IgD-negative memory B cell (primary cell): ENCODE results near the gene CRKL. TPM values are rescaled to one million over a fixed set of nuclear protein-coding genes. Genes with fewer than 3 reads are reported as not detected.
"Not testable (repeated sequence)": the region's sequence is repeated elsewhere in the genome, so short reads cannot be mapped to it uniquely, and the experiment has no call there.

Experiments
- H3K27ac Mint-ChIP-seq, 3 donors: one replicate each; pipeline ENCODE4 v1.8.0; 2020 to 2022; ENCODE audit warnings: mild to moderate bottlenecking in 3 of 3, mixed read lengths in 3 of 3, moderate library complexity in 1 of 3
- H3K27me3 Mint-ChIP-seq: one replicate; pipeline ENCODE4 v1.8.0; 2021; ENCODE audit warnings: mixed read lengths
- H3K36me3 Mint-ChIP-seq: one replicate; pipeline ENCODE4 v1.8.0; 2020; ENCODE audit warnings: mild to moderate bottlenecking, mixed read lengths
- H3K4me1 Mint-ChIP-seq, 3 donors: one replicate each; pipeline ENCODE4 v1.8.0; 2020 to 2022; ENCODE audit warnings: mixed read lengths in 3 of 3, mild to moderate bottlenecking in 1 of 3
- H3K4me3 Mint-ChIP-seq, 4 donors: one replicate each; pipeline ENCODE4 v1.8.0; 2020 to 2022; ENCODE audit warnings: mild to moderate bottlenecking in 4 of 4, mixed read lengths in 4 of 4, moderate library complexity in 3 of 4
- H3K9me3 Mint-ChIP-seq, 3 donors: one replicate each; pipeline ENCODE4 v1.8.0; 2020 to 2021; ENCODE audit warnings: mixed read lengths in 3 of 3, mild to moderate bottlenecking in 1 of 3
- polyA plus RNA-seq: library from polyadenylated mRNA; unstranded; fragments of 300-500 nt; fragmentation: Illumina TruSeq; gene quantifications from one replicate; pipeline ENCODE4 v1.2.3, GENCODE V29; 2021

CRKL gene
- polyA plus RNA-seq, 1 donor from 2014 or later = 47.2 TPM

DNA sequence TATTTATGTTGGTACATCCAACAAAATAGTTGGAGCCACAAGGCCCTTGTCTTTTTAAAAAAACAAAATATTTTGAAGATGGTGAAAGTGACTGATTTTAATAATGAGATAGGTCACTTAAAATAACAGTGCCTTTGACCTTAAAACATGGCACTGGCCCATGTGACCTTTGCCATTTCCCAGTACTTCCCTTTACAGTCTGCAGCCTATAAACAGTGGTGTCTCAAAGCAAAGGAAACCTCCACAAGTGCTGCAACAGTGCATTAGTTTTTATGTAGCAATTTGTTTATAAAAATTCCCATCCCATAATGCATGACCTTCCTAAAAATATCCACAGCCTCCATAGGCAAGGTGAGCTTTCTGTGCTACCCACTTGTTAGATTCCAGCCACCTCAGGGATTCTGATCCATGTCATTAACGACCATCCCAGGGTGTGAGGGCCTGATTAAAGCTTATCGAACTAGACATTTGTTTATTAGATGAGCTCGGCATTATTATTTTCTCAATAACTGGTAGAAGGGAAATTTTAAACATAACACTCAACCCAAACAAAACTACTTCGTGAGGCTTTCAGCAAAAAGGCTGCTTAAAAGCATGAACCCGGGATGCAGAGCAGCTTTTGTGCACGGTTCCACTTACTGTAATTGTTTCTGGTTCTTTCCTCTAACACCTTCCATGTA is 28.0 kb upstream of the CRKL start:
- Mint-ChIP-seq H3K4me1 (no peaks in the 10 kb centered on the region), H3K4me3 (no peak overlapping the region), H3K36me3 (peaks cover 8% of the 10 kb centered on the region), H3K9me3 (no peaks in the 10 kb centered on the region), H3K27ac (no peak overlapping the region), H3K27me3 (no peaks in the 10 kb centered on the region)

DNA sequence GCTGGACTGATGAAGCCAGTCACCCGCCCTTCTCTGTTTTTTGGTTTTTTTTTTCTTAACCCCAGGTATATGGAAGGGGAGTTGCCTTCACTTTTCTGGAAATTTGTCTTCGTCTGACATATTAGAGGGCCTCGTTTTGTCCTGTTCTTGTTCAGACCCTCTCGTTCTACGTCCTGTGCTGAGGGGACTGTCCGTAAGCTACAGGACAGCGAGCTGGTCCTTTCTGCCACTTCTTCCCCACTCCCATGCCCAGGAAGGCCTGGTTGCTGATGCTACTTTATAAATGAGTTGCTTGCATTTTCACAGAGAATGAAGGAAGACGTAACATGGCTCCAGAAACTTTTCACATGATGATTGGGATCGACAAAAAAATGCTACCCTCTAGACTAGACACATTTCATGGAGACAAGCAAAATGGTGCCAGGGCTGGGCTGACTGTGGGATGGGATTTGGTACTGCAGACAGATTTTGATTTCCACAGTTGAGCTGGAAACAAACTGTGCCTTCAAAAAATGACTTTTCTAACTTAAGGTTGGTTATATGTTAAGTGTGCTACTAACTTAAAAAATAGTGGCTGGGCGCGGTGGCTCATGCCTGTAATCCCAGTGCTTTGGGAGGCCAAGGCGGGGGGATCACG is 27.2 kb upstream of the CRKL start:
- H3K27ac Mint-ChIP-seq = no peak overlapping the region
- no peaks in the 10 kb centered on the region for H3K4me1 Mint-ChIP-seq
- no peaks in the 10 kb centered on the region for H3K27me3 Mint-ChIP-seq
- no peaks in the 10 kb centered on the region for H3K9me3 Mint-ChIP-seq
- H3K4me3 Mint-ChIP-seq = no peak overlapping the region
- H3K36me3 Mint-ChIP-seq = peaks cover 10% of the 10 kb centered on the region

DNA sequence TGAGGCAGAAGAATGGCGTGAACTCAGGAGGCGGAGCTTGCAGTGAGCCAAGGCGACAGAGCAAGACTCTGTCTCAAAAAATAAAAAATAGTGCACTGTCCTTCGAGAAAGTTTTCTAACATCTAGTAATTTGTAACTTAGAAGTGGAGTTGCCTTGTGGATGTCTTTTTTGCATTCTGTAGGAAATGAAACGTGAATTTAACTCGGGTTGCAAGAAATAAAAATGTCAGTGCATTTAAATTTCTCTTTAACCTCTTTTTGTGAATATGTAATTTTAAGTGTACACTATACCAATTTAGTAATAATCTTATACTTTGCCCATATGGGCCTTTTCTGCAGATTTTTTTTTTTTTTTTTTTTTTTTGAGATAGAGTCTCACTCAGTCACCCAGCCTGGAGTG is 26.2 kb upstream of the CRKL start:
- H3K4me3 Mint-ChIP-seq = no peak overlapping the region
- H3K27ac Mint-ChIP-seq = no peak overlapping the region
- no peaks in the 10 kb centered on the region for H3K9me3 Mint-ChIP-seq
- no peaks in the 10 kb centered on the region for H3K4me1 Mint-ChIP-seq
- H3K36me3 Mint-ChIP-seq = peaks cover 10% of the 10 kb centered on the region
- H3K27me3 Mint-ChIP-seq = no peaks in the 10 kb centered on the region

DNA sequence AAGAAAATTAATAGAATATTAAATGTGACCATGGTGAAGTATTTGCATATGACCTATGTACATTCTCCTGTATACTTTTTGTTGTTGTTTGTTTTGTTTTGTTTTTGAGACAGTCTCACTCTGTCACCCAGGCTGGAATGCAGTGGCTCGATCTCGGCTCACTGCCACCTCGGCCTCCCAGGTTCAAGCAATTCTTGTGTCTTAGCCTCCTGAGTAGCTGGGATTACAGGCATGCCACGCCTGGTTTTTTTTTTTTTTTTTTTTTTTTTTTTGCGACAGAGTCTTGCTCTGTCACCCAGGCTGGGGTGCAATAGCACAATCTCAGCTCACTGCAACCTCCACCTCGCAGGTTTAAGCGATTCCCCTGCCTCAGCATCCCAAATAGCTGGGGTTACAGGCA is 19.5 kb upstream of the CRKL start:
- H3K4me1 Mint-ChIP-seq, H3K27ac Mint-ChIP-seq, H3K4me3 Mint-ChIP-seq, H3K36me3 Mint-ChIP-seq, H3K9me3 Mint-ChIP-seq, H3K27me3 Mint-ChIP-seq: not testable (repeated sequence)

DNA sequence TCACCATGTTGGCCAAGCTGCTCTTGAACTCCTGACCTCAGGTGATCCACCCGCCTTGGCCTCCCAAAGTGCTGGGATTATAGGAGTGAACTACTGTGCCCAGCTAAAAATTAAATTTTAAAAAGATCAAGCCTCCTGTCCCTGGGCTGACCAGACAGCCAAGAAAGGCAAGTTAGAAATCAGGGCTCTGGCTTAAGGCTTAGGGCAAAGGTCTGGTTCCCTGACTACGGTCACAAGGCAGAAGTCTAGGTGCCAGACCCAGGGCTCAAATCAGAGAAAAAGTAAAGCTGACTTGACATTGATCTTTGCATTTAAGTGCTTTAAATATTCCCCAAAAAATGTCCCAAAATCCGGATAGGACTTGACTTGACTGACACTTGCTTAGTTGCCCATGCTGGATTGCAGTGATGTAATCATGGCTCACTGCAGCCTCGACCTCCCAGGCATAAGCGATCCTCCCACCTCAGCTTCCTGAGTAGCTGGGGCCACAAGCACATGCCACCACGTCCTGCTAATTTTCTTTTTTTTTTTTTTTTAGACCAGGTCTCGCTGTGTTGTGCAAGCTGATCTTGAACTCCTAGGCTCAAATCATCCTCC is 17.3 kb upstream of the CRKL start:
- no peaks in the 10 kb centered on the region for H3K9me3 Mint-ChIP-seq
- peaks cover 2% of the 10 kb centered on the region for H3K36me3 Mint-ChIP-seq
- no peak overlapping the region for H3K4me3 Mint-ChIP-seq
- H3K4me1 Mint-ChIP-seq = no peaks in the 10 kb centered on the region
- H3K27ac Mint-ChIP-seq = no peak overlapping the region
- no peaks in the 10 kb centered on the region for H3K27me3 Mint-ChIP-seq

DNA sequence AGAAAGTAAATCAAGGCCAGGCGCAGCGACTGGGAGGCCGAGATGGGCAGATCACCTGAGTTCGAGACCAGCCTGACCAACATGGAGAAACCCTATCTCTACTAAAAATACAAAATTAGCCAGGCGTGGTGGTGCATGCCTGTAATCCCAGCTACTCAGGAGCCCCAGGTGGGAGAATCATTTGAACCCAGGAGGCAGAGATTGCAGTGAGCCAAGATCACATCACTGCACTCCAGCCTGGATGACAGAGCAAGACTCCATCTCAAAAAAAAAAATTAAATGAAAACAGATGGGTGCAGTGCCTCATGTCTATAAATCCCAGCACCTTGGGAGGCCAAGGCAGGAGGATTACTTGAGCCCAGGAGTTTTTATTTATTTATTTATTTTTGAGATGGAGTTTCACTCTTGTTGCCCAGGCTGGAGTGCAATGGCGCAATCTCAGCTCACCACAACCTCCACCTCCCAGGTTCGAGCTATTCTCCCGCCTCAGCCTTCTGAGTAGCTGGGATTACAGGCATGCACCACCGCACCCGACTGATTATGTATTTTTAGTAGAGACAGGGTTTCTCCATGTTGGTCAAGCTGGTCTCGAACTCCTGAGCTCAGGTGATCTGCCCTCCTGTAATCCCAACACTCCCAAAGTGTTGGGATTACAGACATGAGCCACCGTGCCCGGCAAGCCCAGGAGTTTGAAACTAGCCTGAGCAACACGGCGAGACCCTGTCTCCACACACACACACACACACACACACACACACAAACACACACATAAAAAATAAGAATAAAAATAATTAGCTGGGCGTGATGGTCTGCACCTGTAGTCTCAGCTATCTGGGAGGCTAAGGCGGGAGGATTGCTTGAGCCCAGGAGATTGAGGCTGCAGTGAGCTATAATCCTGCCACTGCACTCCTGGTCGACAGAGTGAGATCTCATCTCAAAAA is 15.8 kb upstream of the CRKL start:
- not testable (repeated sequence) for H3K27me3 Mint-ChIP-seq, H3K36me3 Mint-ChIP-seq, H3K4me3 Mint-ChIP-seq, H3K27ac Mint-ChIP-seq, H3K4me1 Mint-ChIP-seq, H3K9me3 Mint-ChIP-seq

DNA sequence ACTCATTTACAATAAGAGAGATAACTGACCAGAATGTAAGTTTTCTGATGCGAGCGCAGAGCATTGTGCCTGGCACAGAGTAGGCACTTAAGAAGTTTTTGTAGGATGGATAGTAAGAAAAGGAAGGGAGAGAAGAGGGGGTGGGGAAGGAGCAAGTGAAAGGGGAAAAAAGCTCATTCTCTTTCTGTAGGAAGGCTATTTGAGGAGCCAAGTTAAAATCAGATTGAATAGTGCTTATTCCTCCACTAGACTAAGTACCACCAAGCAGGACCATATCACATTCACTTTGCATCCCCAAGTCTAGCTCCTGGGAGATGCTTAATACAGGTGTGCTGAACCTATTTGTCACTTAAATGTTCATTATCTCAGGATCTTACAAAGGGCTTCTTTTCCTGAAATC is 14.1 kb upstream of the CRKL start:
- H3K27me3 Mint-ChIP-seq = no peaks in the 10 kb centered on the region
- H3K27ac Mint-ChIP-seq = no peak overlapping the region
- H3K36me3 Mint-ChIP-seq = no peaks in the 10 kb centered on the region
- no peak overlapping the region for H3K4me3 Mint-ChIP-seq
- H3K9me3 Mint-ChIP-seq = no peaks in the 10 kb centered on the region
- H3K4me1 Mint-ChIP-seq = no peaks in the 10 kb centered on the region

DNA sequence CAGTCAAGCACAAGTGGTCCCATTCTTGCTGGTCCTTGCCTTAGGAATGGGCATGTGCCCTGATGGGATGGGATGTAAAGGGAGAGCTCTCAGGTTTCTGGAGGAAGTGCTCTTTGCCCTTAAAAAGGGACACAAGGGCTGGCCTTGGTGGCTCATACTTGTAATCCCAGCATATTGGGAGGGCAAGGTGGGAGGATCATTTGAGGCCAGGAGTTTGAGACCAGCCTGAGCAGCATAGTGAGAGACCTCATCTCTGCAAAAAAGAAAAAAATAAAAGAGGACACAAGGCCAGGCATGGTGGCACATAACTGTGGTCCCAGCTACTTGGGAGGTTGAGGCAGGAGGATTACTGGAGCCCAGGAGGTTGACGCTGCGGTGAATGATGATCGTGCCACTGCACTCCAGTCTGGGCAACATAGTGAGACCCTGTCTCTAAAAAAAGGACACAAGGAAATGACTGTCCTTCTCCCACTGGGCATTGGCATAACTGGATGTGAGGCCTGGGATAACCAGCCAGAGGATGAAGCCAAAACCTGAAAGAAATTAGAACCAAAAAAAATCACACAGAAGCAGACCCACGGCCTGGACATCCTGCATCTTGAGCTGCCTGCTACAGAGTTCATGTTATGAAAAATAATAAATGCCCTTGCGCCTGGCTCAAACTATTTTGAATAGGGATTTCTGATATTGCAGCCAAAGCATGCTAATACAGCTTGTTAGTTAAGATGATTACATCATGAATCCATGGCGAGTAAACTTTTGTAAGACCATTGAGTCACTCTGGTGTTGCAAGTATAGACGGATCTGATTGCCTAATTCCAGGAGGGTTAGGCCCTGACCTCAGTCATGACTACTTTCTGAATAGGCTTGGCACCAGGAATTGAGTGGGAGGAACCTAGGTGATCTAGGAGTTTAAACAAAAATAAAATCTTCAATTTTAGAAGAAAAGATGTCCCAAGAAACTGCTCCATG is 12.9 kb upstream of the CRKL start:
- no peak overlapping the region for H3K4me3 Mint-ChIP-seq
- no peaks in the 10 kb centered on the region for H3K4me1 Mint-ChIP-seq
- H3K27me3 Mint-ChIP-seq = no peaks in the 10 kb centered on the region
- H3K36me3 Mint-ChIP-seq = no peaks in the 10 kb centered on the region
- H3K9me3 Mint-ChIP-seq = no peaks in the 10 kb centered on the region
- no peak overlapping the region for H3K27ac Mint-ChIP-seq

DNA sequence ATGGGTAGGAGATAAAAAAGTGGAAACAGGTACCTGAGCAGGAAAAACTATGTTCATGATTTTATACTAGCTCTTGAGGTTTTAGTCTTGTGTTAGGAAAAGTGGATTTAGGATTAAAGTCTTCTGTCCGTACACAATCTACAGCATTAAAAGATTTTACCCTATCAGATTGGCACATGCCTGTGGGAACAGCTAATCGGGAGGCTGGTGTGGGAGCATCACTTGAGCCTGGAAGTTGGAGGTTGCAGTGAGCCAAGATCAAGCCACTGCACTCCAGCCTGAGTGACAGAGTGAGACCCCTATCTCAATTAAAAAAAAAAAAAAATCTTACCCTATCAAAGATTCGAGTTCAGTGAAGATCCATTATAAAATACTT is 12.2 kb upstream of the CRKL start:
- no peaks in the 10 kb centered on the region for H3K9me3 Mint-ChIP-seq
- no peak overlapping the region for H3K4me3 Mint-ChIP-seq
- no peaks in the 10 kb centered on the region for H3K27me3 Mint-ChIP-seq
- H3K27ac Mint-ChIP-seq = no peak overlapping the region
- no peaks in the 10 kb centered on the region for H3K36me3 Mint-ChIP-seq
- peaks cover 0 to under 1% (median 0%) of the 10 kb centered on the region in 3 donors for H3K4me1 Mint-ChIP-seq

DNA sequence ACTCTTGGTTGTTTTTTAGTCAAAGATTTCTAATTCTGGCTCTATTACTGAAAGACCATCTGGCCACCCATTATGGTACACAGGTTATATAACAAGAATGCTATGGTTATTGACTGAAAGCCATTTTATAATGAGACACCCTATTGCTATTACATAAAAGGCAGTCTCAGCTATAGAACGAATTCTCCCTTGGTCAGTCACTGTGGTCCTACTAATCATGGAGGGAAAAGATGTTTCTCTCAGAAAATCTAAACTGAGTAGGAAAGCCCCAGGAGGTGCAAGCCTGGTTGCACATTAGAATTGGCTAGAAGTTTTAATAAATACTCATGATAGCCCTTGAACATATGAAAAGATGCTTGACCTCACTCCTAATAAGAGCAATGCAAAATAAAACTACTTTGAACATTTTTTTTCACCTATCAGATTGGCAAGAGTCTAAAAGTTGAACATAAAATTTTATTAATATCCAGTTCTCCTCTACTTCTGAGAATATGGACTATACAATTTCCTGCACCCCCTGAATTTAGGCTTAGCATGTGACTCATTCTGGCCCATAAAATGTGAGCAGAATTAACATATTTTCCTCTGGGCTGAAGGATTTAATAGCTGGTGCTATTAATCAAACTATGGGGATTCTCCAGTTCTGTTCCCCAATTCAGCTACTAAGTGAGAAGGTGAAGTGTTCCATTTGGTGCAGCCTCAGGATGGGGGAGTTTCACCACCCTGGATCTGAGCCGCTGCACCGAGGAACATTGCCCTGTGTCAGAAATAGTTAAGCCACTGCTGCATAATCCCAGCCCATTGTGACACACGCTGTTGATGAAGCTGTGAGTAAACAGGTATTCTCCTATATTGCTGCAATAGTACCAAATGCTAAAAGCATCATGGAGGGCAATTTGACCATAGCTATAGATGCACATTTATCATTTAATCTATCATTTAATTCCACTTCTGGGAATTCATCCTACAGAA is 11.5 kb upstream of the CRKL start:
- Mint-ChIP-seq H3K27me3 (no peaks in the 10 kb centered on the region), H3K36me3 (no peaks in the 10 kb centered on the region), H3K27ac (no peak overlapping the region), H3K4me3 (no peak overlapping the region), H3K9me3 (no peaks in the 10 kb centered on the region), H3K4me1 (peaks cover 0 to 1% (median 0%) of the 10 kb centered on the region in 3 donors)

DNA sequence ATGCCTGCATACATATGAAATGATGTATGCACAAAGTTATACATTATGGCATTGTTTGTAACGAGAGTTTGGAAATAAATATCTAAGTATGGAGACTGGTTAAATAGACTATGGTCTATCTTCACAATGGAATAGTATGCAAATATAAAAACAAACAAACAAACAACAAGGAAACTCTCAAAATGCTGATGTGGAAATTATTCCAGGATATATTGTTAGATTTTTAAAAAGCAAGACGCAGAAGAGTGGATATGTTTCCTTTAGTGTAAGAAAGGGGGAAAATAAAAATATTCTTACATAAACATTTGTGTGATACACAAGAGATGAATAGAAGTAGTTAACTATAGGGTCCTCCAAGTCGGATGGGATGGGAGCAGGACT is 10.8 kb upstream of the CRKL start:
- Mint-ChIP-seq H3K27me3 (no peaks in the 10 kb centered on the region), H3K36me3 (no peaks in the 10 kb centered on the region), H3K27ac (no peak overlapping the region), H3K4me3 (no peak overlapping the region), H3K9me3 (no peaks in the 10 kb centered on the region), H3K4me1 (peaks cover 0 to 1% (median 0%) of the 10 kb centered on the region in 3 donors)

DNA sequence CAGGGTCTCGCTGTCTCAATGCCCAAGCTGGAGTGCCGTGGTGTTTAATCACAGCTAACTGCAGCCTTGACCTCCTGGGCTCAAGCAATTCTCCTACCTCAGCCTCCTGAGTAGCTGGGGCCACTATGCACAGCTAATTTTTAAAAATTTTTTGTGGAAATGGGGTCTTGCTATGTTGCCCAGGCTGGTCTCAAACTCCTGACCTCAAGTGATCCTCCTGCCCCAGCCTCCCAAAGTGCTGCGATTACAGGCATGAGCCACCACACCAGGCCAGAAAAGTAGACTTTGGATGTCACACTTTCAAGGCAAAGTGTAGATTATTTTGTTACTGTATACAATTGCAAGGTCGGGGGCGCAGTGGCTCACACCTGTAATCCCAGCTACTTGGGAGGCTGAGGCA is 8.5 kb upstream of the CRKL start:
- H3K4me3 Mint-ChIP-seq, H3K9me3 Mint-ChIP-seq, H3K36me3 Mint-ChIP-seq, H3K27ac Mint-ChIP-seq, H3K27me3 Mint-ChIP-seq, H3K4me1 Mint-ChIP-seq: not testable (repeated sequence)

DNA sequence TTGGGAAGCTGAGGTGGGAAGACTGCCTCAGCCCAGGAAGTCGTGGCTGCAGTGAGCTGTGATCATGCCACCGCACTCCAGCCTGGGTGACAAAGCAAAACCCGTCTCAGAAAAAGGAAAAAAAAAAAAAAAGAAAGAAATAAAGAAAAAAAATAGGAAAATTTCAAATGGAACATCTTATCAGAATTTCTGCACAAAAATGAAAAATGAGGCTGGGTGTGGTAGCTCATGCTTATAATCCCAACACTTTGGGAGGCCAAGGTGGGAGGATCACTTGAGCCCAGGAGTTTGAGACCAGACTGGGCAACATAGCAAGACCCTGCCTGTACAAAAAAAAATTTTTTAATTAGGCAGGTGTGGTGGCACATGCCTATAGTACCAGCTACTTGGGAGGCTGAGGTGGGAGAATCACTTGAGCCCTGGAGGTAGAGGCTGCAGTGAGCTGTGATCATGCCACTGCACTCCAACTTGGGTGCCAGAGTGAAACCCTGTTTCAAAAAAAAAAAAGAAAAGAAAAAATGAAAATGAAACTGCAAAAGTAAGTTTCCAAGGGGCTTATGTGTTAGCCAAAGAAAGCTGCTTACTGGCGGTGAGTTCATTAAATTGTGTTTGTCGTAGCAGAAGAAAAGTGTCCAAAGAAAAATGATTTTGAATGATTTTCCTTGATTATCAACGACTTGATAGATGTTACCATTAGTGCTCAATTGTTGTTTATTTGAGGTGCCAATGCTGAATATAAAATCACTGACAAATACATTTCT is 7.5 kb upstream of the CRKL start:
- Mint-ChIP-seq H3K4me3 (no peak overlapping the region), H3K9me3 (no peaks in the 10 kb centered on the region), H3K27me3 (no peaks in the 10 kb centered on the region), H3K36me3 (no peaks in the 10 kb centered on the region), H3K4me1 (peaks cover 1 to 5% (median 3%) of the 10 kb centered on the region in 3 donors), H3K27ac (no peak overlapping the region)
